HG03520 (cell line): ENCODE measurements around the gene ZNF71.

Experiments
- ATAC-seq: cut with Tn5 transposase; IDR thresholded peaks from one replicate; pipeline ENCODE4 v1.9.1; 2021; ENCODE audit warnings: mild to moderate bottlenecking, moderate library complexity; ENCODE audit not compliant: unreplicated experiment

The ZNF71 gene

DNA sequence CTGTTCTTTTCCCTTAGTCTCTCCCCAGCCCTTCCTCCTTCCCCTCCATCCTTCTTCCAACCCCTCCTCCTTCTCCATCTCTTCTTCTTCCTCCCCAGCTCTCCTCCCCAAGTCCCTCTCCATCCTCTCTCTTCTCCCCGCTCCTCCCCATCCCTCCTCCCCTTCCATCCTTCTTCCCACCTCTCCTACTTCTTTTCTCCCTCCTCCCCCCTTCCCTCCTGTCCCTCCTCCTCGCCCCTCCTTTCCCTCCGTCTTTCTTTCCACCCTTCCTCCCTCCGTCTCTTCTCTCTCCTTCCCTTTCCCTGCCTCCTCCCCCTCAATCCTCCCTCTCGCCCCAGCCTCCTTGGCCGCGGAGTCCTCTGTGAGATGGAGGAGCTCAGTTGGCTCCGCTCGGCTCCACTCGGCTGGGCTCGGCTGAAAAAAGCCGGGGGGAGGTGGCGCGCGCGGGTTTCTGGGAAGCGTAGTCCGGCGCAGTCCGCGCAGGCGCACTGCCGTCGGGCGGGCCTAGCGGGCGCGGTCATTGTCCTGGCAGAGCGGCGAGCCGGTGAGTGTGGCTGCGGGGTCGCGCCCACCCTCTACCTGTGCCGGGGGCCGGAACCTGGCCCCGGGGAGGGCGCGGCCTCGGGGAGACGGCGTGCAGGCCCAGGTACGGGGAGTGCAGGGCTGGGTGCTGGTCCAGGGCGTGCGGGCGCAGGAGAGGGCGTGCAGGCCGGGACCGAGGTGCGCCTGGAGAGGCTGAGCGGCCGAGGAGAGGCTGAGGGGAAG is at the start of gene ZNF71:
ZNF71 (plus strand) TSS at position 520 of the 765 bp plus-strand sequence. CDS start 6,257 bp downstream, outside the sequence.
- peak; percentile 81 for ATAC-seq

DNA sequence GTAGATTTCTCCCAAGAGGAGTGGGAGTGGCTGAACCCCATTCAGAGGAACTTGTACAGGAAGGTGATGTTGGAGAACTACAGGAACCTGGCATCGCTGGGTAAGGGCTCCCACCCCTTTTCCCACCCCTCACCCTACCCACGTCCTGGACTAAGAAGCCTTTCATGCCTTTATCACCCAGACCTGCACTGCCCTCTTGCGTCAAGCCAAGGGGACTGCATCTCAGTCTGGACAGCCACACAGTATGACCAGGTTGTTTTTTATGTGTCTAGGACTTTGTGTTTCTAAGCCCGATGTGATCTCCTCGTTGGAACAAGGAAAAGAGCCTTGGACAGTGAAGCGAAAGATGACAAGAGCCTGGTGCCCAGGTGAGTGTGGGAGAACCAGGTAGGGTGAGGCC is 47.6 kb upstream of the ZNF71 start:
- no peak for ATAC-seq

DNA sequence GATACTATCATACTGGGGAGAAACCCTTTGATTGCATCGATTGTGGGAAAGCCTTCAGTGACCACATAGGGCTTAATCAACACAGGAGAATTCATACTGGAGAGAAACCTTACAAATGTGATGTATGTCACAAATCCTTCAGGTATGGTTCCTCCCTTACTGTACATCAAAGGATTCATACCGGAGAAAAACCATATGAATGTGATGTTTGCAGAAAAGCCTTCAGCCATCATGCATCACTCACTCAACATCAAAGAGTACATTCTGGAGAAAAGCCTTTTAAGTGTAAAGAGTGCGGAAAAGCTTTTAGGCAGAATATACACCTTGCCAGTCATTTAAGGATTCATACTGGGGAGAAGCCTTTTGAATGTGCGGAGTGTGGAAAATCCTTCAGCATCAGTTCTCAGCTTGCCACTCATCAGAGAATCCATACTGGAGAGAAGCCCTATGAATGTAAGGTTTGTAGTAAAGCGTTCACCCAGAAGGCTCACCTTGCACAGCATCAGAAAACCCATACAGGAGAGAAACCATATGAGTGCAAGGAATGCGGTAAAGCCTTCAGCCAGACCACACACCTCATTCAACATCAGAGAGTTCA is 40.7 kb upstream of the ZNF71 start:
- ATAC-seq, result no peak

DNA sequence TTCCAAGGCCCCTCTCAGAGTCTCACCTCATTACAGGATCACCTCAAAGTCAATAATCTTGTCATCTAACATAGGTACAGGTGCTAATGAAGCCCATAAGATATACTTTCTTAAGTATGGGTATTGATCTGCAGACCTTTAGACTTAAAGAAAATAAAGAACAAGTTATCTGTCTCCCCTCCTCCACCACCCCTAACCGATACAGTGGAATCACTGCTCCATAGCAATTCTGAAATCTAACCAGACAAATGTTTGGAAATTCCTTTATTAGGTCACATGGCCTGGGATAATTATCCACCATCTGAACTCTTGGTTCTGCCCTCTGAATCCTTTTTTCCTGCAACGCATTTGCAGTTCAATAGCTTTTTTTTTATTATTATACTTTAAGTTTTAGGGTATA is 32.3 kb upstream of the ZNF71 start:
- ATAC-seq, result no peak

DNA sequence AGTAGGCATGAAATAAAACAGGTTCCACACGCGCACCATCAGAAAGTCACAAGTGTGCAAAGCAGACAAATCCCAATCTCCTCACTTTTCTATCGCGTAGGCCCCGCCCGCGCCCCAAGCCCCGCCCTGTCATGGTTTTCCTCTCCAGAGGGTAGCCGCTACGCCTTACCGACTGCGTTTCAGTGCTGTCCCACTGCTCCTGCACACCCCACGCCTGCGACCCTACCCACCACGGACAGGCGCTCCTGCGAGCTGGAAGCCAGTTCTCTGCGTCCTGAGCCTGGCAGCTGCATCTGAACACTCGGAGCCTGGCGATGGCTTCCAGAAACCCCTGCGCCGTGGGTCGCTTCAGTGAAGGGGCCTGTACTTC is 28.2 kb upstream of the ZNF71 start:
- ATAC-seq, result peak; percentile 27

DNA sequence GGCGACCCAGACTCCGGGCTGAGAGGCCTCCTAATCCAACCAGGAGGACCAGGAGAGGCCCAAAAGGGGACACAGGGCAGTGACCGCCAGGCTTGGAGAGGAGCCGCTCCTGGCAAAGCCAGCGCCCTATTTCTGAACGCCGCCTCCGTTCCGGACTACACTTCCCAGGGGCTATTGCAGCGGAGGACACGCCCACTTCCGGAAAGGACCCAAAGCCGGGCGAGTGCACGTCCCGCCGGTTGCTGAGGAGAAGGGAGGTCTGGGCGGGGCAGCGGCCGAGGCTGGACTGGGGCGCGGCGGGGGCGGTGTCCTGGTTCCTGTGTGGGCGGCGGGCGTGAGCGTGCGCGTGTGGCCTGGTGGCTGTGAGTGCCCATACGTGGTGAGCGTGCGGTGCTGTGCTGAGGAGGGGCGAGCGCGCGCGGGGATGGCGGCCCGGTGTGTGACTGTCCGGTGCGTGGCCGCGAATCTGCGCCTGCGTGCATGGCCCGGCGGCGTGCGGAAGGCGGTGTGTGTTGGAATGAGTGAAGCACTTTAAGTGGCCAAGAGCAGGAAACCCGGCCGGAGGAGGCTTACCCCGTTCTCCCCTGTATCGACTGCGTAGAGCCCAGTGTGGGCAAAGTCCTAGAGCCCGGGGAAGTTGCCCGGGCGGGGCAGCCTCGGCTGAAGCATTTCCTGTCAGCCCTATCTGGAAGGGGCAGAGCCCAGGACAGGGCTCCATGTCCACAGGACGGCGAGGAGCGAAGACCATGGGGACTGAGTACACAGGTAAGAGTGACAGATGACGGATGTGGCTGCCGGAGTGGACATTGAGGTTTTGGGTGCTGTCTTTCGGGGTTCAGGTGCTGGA is 27.6 kb upstream of the ZNF71 start, which contains the start of gene ZNF470:
ZNF470 (plus strand) TSS at position 195 of the 847 bp plus-strand sequence. CDS start 2,844 bp downstream, outside the sequence.
- peak; percentile 93 for ATAC-seq

DNA sequence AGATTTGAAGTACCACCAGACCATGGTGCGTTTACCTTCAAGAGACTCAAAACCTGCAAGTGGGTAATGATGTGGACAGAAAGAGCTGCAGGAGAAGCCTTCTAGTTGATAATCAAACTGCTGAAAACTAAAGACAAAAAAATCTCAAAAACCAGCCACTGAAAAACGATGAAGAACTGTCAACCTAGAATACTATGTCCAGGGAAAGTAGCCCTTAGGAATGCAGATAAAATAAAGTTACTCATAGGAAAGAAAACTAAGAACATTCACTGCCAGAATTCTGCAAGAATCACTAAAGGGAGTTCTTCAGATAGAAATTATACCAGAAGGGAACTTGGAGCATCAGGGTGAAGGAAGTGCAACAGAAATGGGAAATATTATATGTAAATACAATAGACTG is 22.5 kb upstream of the ZNF71 start:
- ATAC-seq, result no peak

DNA sequence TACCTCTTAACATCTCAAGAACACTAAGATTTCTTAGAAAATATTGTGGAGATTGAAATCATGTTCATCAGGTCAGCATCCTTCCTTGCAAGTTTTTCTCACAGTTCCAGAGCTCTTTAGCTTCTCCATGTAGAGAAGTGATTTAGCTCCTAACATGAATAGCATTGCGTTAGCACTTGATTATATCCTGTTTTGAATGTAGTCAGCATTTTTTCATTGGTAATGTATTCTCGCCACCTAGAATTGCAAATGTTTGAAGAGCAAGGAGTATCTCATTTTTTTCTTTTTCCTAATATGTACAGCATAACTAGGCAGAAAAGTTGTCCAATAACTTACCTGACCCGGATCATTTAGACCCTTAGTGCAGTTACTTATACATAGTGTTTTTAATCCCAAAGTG is 21.2 kb upstream of the ZNF71 start:
- no peak for ATAC-seq

DNA sequence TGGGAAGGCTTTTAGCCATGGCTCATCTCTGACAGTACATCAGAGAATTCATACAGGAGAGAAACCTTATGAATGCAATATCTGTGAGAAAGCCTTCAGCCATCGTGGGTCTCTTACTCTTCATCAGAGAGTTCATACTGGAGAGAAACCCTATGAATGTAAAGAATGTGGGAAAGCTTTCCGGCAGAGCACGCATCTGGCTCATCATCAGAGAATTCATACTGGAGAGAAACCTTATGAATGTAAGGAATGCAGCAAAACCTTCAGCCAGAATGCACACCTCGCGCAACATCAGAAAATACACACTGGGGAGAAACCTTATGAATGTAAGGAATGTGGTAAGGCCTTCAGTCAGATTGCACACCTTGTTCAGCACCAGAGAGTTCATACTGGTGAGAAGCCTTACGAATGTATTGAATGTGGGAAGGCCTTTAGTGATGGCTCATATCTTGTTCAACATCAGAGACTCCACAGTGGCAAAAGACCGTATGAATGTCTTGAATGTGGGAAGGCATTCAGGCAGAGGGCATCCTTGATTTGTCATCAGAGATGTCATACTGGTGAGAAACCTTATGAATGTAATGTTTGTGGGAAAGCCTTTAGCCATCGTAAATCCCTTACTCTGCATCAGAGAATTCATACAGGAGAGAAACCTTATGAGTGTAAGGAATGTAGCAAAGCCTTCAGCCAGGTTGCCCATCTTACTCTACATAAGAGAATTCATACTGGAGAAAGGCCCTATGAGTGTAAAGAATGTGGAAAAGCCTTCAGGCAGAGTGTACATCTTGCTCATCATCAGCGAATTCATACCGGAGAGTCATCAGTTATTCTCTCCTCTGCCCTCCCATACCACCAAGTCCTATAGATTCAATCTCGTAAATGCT is 17.1 kb upstream of the ZNF71 start:
- no peak for ATAC-seq

DNA sequence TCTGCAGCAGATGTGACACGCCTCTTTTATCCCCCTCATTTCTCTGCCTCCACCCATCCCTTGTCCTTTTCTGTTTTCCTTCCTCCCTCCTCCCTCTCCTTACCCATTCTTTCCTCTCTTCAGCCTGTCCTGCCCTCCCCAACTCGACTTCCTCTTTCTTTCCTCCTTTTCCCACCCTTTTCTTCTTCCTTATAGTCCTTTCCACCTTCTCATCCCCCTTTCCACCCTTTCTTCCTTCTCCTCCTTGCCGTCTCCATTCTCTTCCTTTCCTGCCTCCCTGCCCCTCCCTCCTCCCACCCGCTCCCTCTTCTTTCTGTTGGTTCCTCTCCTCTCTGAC is 688 bp upstream of the ZNF71 start:
- ATAC-seq, result no peak

DNA sequence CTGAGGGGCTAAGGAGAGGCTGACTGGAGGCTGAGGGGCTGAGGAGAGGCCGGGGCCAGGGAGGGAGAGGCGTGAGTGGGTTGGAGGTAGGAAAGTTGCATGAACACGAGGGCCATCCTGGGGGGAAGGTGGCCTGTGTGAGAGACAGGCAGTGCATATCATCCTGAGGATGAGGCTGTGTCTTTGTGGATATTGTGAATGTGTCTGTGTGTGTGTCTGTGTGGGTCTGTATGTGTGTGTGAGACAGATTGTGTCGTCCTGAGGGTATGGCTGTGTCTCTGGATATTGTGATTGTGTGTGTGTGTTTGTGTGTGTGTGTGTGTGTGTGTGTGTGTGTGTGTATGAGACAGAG is 422 bp downstream of the ZNF71 start:
- ATAC-seq, result no peak

DNA sequence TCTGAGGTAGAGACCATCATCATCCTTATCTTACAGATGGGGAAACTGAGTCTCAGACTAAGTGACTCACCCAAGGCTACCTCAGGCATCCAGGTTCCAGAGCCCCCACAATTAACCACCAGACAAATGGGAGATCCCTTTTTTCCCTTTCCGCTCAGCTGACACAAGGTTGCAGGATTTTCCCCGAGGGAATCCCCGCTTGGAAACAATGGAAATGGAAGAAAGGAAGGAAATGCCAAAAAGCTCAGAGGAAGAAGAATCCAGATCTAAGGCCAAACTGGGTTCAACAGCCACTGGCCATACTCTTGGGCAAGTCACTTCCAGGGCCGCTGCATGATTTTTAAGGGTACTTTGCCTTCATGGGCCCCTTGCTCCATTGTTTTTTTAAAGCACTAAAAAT is 1.6 kb downstream of the ZNF71 start:
- no peak for ATAC-seq

DNA sequence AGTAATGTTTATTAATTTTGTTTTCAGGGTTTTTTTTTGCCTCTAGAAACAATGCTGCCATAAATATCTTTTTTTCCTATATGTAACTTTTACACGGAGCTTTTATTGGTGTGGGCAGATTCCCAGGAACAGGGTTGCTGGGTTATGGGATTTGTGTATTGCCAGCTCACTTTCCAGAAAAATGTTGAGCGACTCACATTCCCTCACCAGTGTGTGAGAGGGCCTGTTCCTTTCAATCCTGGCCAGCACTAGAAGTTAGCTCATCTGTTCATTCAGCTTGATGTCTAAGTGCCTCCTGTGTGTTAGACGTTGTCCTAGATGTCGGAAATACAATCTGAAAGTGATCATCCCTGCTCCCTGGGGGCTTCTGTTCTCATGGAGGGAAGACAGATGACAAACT is 2.6 kb downstream of the ZNF71 start:
- no peak for ATAC-seq

DNA sequence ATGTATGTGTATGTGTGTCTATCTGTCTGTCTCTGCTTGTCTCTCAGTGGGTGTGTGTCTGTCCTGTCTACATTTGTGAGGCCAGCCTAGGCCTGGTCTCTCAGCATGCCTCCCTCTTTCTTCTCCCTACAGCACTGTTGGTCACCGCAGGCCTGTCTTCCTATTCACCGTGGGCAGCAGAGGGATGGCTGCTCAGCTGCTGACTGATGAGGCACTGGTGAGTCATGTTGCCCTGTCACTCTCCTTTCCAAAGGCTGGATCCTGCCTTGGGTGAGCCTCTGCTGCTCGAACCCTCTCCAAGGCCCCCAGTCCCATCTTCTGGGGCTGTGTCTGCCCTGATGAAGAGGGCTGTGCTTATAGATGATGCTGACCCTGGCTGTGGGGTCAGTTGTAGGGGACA is 6.3 kb downstream of the ZNF71 start:
- ATAC-seq, result no peak

DNA sequence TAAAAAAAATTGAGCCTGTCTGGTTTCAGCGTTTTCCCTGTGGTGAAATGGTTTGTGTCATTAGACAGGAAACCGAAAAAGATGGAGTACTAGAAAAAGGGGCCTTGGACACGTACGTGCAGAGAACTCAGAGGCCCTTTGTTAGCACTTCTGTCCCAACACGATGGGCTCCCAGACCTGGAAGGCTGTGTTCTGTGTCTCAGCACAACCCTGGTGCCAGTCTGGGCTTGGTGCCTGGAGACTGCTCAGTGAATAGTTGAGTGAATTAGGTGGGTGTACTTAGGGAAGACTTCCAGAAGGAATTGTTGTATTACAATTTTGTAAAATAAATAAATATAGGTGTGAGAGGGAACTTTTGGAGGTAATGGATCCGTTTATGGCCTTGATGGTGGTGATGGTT is 8.7 kb downstream of the ZNF71 start:
- ATAC-seq, result no peak

DNA sequence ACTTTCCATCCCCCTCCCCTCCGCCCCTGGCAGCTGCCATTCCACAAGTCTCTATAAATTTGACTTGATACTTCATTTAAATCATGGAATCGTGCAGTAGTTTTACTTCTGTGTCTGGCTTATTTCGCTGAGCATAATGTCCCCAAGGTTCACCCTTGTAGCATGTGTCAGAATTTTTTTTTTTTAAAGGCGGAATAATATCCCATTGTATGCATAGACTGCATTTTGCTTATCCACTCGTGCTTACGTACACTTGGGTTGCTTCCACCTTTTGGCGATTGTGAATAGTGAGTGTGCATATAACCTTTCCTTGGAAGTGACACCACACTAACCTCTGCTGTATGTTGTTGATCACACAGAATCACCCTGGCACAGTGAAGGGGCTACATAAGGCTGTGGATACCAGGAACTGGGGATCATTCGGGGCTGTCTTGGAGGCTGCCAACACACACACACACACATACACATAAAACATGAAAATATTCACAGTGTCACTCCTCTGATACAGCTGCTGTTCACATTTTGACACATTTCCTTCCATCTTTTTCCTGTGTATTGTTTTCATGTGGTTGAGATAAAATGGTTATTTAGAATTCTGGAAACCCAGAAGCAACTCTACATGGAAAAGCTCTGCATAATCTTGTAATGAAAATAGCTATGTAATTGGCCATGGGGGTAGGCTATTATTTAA is 13.3 kb downstream of the ZNF71 start:
- no peak for ATAC-seq

DNA sequence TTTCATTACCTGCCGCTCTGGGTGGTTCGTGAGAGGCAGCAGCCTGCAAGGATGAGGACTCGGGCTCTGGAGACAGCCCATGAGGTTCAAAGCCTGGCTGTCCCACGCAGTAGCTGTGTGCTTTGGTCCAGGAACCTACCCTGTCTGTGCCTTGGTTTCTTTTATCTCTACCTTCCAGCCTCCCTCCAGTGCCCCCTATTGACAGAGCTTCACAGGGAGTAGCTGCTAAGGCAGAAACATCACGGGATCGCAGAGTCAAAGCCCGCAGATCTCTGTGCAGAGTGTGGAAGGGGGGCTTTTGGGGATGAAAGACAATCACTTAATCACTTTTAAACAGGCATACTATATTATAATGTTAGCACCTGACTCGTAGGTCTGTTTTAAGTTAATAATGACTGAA is 16.2 kb downstream of the ZNF71 start:
- no peak for ATAC-seq

DNA sequence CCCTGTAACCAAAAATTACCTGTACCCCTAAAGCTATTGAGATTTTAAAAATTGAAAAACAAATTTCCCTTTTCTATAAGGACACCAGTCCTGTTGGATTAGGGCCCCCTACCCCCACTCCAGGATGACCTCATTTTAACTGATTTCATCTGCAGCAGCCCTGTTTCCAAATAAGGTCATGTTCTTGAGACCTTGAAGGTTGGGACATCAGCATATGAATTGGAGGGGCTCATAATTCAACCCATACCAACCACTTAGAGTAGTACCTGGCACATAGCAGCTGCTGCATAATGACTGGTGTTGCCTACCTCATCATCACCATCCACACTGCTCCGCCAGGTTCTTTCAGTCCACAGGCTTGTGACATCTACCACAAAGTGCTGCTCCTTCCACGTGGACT is 17.6 kb downstream of the ZNF71 start:
- no peak for ATAC-seq

DNA sequence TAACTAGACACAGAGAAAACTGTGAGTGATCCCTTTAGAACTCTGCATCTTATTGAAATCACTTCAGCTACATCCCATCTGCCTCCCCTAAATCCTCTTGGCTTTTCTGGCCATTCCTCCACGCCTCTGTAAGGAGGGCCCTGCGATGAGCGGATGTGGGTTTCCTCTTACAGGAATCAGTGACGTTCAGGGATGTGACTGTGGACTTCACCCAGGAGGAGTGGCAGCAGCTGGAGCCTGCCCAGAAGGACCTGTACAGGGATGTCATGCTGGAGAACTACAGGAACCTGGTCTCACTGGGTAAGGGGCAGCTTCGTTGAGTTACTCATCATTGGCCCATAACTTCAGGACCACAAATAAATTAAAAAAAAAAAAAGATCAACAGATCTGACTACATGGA is 18.5 kb downstream of the ZNF71 start:
- no peak for ATAC-seq

DNA sequence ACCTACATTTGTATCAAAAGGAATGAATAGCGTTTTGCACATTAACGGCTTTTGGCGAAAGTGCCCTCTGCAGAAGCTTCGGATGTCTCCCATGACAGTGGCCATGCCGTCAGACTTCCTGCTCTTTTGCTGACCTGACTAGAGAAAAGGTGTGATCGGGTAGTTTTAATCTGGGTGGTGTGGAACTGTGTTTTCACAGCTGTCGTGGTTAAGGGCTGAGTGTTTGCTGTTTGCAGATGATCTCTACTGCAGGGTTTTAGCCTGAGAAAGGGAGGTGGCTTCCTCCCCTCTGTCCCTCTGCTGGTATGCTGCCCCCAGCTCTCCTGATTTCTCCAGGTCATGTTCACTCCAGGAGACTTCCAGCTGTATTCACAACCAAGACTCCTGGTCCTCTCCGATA is 22.4 kb downstream of the ZNF71 start:
- no peak for ATAC-seq
